ENCODE measurements around the gene POLR3E.

GRCh38 chr16:22358000-22358399 lies 60.8 kb downstream of the POLR3E start:
- TF ChIP-seq CTCF (IDR thresholded peaks at IDR 0.05; ENCODE audit: borderline replicate concordance, extremely low read depth, low read length, poor library complexity, severe bottlenecking), result no peak
- no peak for TF ChIP-seq EZH2 (IDR thresholded peaks at IDR 0.05; ENCODE audit: borderline replicate concordance, low read depth, low read length, severe bottlenecking)

Measured in DND-41 (cell line).